GM19239 (cell line): Measurements from ENCODE around the gene PHPT1.
"Not testable (repeated sequence)": the region's sequence is repeated elsewhere in the genome, so short reads cannot be mapped to it uniquely, and the experiment has no call there.

Source experiments
- DNase-seq: peaks from one replicate; pipeline ENCODE4 v3.0.0; 2011; ENCODE audit warnings: low spot score; ENCODE audit not compliant: insufficient read length
- FAIRE-seq: peaks from 2 replicates; lab custom pipeline; 2011; peaks lifted over from hg19 to GRCh38; lab: Jason Lieb, UNC

The PHPT1 gene

GRCh38 chr9:136881691-136882108 is 32.5 kb downstream of the PHPT1 start:
- FAIRE-seq (peak; percentile 90), DNase-seq (peak; percentile 72)

GRCh38 chr9:136882109-136882946 is 33.1 kb downstream of the PHPT1 start:
- DNase-seq, result peak; percentile 79
- FAIRE-seq, result no peak

GRCh38 chr9:136882947-136883283 is 33.7 kb downstream of the PHPT1 start:
- FAIRE-seq, DNase-seq: not testable (repeated sequence)

GRCh38 chr9:136883670-136884069 is 34.5 kb downstream of the PHPT1 start:
- not testable (repeated sequence) for DNase-seq, FAIRE-seq

- FAIRE-seq (peak; percentile 89), DNase-seq (peak; percentile 100)
These were observed 36.9 kb downstream of the PHPT1 start, which contains the start of gene TRAF2 for GRCh38 chr9:136885950-136886578. TSS of gene TRAF2 (plus strand) at chr9:136886516. CDS start at chr9:136898741, 12,225 bp downstream.

GRCh38 chr9:136886610-136887597 is 37.7 kb downstream of the PHPT1 start:
- DNase-seq, result peak; percentile 85
- no peak for FAIRE-seq

- DNase-seq, result no peak
- FAIRE-seq, result no peak
These were observed 39.2 kb downstream of the PHPT1 start for GRCh38 chr9:136888454-136888853.

- FAIRE-seq (no peak), DNase-seq (no peak)
These were observed 40.6 kb downstream of the PHPT1 start for GRCh38 chr9:136889858-136890257.

- FAIRE-seq, result no peak
These were observed 41.5 kb downstream of the PHPT1 start for GRCh38 chr9:136890661-136891060.

GRCh38 chr9:136896027-136896426 is 46.8 kb downstream of the PHPT1 start:
- FAIRE-seq, result no peak

More at GRCh38 chr9:136890661-136891060, 41.5 kb downstream of the PHPT1 start:
- DNase-seq, result no peak

GRCh38 chr9:136898483-136899100 is 49.4 kb downstream of the PHPT1 start:
- no peak for FAIRE-seq

More at GRCh38 chr9:136896027-136896426, 46.8 kb downstream of the PHPT1 start:
- DNase-seq, result no peak

GRCh38 chr9:136899196-136899595 is 50.0 kb downstream of the PHPT1 start:
- no peak for FAIRE-seq
- no peak for DNase-seq

More at GRCh38 chr9:136898483-136899100, 49.4 kb downstream of the PHPT1 start:
- no peak for DNase-seq

- no peak for FAIRE-seq
- DNase-seq, result no peak
These were observed 51.3 kb downstream of the PHPT1 start for GRCh38 chr9:136900556-136900955.
